K562 (cell line): ENCODE measurements around the gene CNOT4. TPM values are rescaled to one million over a fixed set of nuclear protein-coding genes. Genes with fewer than 3 reads are reported as not detected.

Experiments
- C11orf30 ChIP-seq: fragments of 450-650 bp; IDR thresholded peaks from 2 replicates; pipeline ENCODE4 v1.6.1; 2016; ENCODE audit warnings: low read depth, mild to moderate bottlenecking
- CBFA2T3 ChIP-seq: fragments of 450-650 bp; IDR thresholded peaks from 2 replicates; pipeline ENCODE4 v1.6.1; 2017
- CCNT2 ChIP-seq: IDR thresholded peaks from 2 replicates; pipeline ENCODE4 v1.6.1; 2011; ENCODE audit warnings: borderline replicate concordance, low read depth, mild to moderate bottlenecking, moderate library complexity, mixed read lengths, low read length; ENCODE audit not compliant: insufficient read length; ENCODE audit errors: extremely low read depth
- GMEB1 ChIP-seq: fragments of 250-450 bp; sonication (Bioruptor Pico); IDR thresholded peaks from 2 replicates; pipeline ENCODE4 v1.4.0; 2020; ENCODE audit warnings: mild to moderate bottlenecking
- GTF3C2 ChIP-seq: IDR thresholded peaks from 3 replicates; pipeline ENCODE4 v1.6.1; 2011; ENCODE audit warnings: borderline replicate concordance, mild to moderate bottlenecking, moderate library complexity; ENCODE audit not compliant: insufficient read length; ENCODE audit errors: extremely low read depth
- MLLT1 ChIP-seq, 2 experiments: fragments of 450-650 bp; IDR thresholded peaks; 2 replicates each; pipeline ENCODE4 v1.6.1; 2016
- PREB ChIP-seq: sonication (generic); formaldehyde crosslinking; IDR thresholded peaks from 2 replicates; pipeline ENCODE4 v1.8.1; 2023; ENCODE audit warnings: mild to moderate bottlenecking, missing genetic modification reagents
- RFX1 ChIP-seq: fragments of 450-650 bp; IDR thresholded peaks from 2 replicates; pipeline ENCODE4 v1.6.1; 2016; ENCODE audit warnings: mild to moderate bottlenecking, moderate library complexity
- TCF3 ChIP-seq: sonication (generic); formaldehyde crosslinking; IDR thresholded peaks from 2 replicates; pipeline ENCODE4 v1.4.0; 2020; ENCODE audit warnings: mild to moderate bottlenecking, missing genetic modification reagents
- ZNF551 ChIP-seq: fragments of 250-450 bp; sonication (Bioruptor Pico); IDR thresholded peaks from 2 replicates; pipeline ENCODE4 v1.5.0; 2021; ENCODE audit warnings: mild to moderate bottlenecking, moderate library complexity
- polyA plus RNA-seq, 8 experiments: library from polyadenylated mRNA; depleted of rRNA in 4 of 8; stranded (reverse) in 5 of 8; unstranded in 3 of 8; fragments of >200 nt; fragmentation: Nextera tagmentation in 2 of 8; fragmentation: Illumina TruSeq in 1 of 8; extraction: Ambion mirVana in 2 of 8; extraction: Trizol in 1 of 8; gene quantifications; 2 replicates each; pipeline versions ENCODE4 v1.2.1 to v1.2.3, GENCODE V29; 2011 to 2014; ENCODE audit warnings: inconsistent platforms in 1 of 8, missing spikeins in 1 of 8
- total RNA-seq, 7 experiments: library from RNA; depleted of rRNA in 6 of 7; stranded (reverse); fragments of >200 nt in 6 of 7; fragmentation: Illumina TruSeq in 2 of 7; extraction: Trizol in 2 of 7; gene quantifications; 2 replicates each; pipeline versions ENCODE4 v1.2.1 to v1.2.3, GENCODE V29; 2011 to 2021; ENCODE audit warnings: low replicate concordance in 1 of 7
- TF ChIP-seq, protein P1 (sequence below), 2 experiments: fragments of 450-650 bp in 1 of 2; sonication (generic) in 1 of 2; formaldehyde crosslinking; conservative IDR thresholded peaks; 2 replicates each; pipeline versions ENCODE4 v1.4.0 to v1.8.1; 2020 to 2022; ENCODE audit warnings: mild to moderate bottlenecking in 1 of 2, missing genetic modification reagents in 1 of 2
- TF ChIP-seq, protein P2 (sequence below), 2 experiments: IDR thresholded peaks; 2 replicates each; pipeline ENCODE4 v1.6.1; 2012; ENCODE audit warnings: improper control_type of control experiment in 2 of 2, low read depth in 2 of 2, low read length in 2 of 2, borderline replicate concordance in 1 of 2

CNOT4 gene
- total and polyA plus RNA-seq, 9 of the 15 experiments (the other 6 are each of a cell fraction or from before 2014, with no cell fraction given) = 8.6 to 24.1 (median 15.4) TPM

DNA sequence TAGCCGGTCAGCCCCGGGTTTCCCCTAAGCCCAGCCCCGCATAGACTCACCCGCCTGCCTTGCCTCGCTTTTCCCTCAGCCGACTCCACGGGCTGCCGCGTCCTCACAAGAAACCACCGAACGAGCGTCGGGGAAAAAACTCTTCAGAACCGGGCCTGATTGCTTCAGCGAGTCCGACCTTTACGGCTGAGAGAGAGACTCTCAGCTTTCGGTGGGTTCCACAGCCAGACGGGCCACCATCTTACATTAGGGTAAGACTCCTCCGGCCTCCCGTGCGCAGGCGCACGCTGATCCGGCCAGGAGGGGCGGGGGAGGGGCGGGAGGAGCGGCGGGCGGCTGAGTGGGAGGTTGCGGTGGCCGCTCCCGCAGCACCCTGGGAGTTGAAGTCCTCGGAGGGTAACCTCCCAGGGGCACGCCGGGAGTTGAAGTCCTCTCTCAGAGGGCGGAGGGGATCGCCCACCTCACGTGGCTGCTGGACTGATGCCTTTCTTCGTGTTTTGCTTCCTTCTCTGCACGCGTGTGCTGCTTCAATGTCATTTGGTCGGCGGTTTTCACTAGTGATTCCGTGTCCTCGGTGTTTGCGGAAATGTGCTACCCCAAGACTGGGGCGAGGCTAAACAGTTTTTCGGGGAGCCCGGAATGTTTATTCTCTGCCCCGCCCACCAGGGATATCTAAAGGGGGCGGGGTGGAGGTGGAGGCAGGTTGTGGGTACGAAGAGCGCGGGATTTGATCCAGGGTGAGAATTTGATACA is at the start of gene CNOT4 (continued):
- no peak for TF ChIP-seq GTF3C2
- TF ChIP-seq ZNF551 (CRISPR knock-in tag) = no peak
- TF ChIP-seq GMEB1 (CRISPR knock-in tag) = peak; percentile 78
- TF ChIP-seq TCF3 (CRISPR knock-in tag) = no peak; the same call in 1 of the 2 replicates
- TF ChIP-seq, protein P1, sequence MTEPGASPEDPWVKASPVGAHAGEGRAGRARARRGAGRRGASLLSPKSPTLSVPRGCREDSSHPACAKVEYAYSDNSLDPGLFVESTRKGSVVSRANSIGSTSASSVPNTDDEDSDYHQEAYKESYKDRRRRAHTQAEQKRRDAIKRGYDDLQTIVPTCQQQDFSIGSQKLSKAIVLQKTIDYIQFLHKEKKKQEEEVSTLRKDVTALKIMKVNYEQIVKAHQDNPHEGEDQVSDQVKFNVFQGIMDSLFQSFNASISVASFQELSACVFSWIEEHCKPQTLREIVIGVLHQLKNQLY (CRISPR knock-in tag; conservative IDR thresholded peaks at IDR 0.05) = 0 out of 4 replicates have a peak, but pooled peaks of 1 of the 2 experiments have one; percentile 65
- TF ChIP-seq C11orf30 = peak; percentile 78
- TF ChIP-seq, protein P2, sequence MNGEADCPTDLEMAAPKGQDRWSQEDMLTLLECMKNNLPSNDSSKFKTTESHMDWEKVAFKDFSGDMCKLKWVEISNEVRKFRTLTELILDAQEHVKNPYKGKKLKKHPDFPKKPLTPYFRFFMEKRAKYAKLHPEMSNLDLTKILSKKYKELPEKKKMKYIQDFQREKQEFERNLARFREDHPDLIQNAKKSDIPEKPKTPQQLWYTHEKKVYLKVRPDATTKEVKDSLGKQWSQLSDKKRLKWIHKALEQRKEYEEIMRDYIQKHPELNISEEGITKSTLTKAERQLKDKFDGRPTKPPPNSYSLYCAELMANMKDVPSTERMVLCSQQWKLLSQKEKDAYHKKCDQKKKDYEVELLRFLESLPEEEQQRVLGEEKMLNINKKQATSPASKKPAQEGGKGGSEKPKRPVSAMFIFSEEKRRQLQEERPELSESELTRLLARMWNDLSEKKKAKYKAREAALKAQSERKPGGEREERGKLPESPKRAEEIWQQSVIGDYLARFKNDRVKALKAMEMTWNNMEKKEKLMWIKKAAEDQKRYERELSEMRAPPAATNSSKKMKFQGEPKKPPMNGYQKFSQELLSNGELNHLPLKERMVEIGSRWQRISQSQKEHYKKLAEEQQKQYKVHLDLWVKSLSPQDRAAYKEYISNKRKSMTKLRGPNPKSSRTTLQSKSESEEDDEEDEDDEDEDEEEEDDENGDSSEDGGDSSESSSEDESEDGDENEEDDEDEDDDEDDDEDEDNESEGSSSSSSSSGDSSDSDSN (IDR thresholded peaks at IDR 0.05; ENCODE audit: borderline replicate concordance in 1 of 2, low read depth in 2 of 2, low read length in 2 of 2) = peak; percentile 100
- TF ChIP-seq CBFA2T3 = no peak
- TF ChIP-seq MLLT1 (IDR thresholded peaks at IDR 0.05) = peak; percentile 66 to 84; a peak in 3 of 4 replicates
- TF ChIP-seq RFX1 = no peak
- TF ChIP-seq PREB (CRISPR knock-in tag) = 0 out of 2 replicates have a peak, but pooled peaks have one; percentile 41
- TF ChIP-seq CCNT2 = peak; percentile 46
